Left lung (tissue), 10 donors: ENCODE measurements around the gene RNF13. TPM values are rescaled to one million over a fixed set of nuclear protein-coding genes. Genes with fewer than 3 reads are reported as not detected.
A peak's percentile ranks its signal among the peaks of the same experiment; 100 is the strongest.

ENCODE experiments used
- ATAC-seq: fragments of 200-7000 bp; cut with Tn5 transposase; one replicate; pipeline ENCODE4 v1.9.1; 2020; ENCODE audit warnings: moderate library complexity
- DNase-seq, 4 donors: peaks; one replicate each; pipeline ENCODE4 v3.0.0-alpha.2; 2013 to 2020
- H3K27ac ChIP-seq, 2 donors: fragments of 200-600 bp; sonication (generic) in 1 of 2; one replicate each; pipeline versions ENCODE4 v1.5.0 to v1.8.0; 2020 to 2021
- H3K27me3 ChIP-seq, 2 donors: fragments of 200-600 bp; sonication (generic) in 1 of 2; one replicate each; pipeline versions ENCODE4 v1.5.0 to v1.8.0; 2020 to 2021
- H3K36me3 ChIP-seq, 2 donors: fragments of 200-600 bp; sonication (generic) in 1 of 2; one replicate each; pipeline versions ENCODE4 v1.5.0 to v1.8.0; 2020 to 2021
- H3K4me1 ChIP-seq, 2 donors: fragments of 200-600 bp; one replicate each; pipeline ENCODE4 v1.8.0; 2021
- H3K4me3 ChIP-seq, 2 donors: fragments of 200-600 bp; sonication (generic) in 1 of 2; one replicate each; pipeline versions ENCODE4 v1.5.0 to v1.8.0; 2020 to 2021; ENCODE audit warnings: mild to moderate bottlenecking in 1 of 2
- H3K9me3 ChIP-seq, 2 donors: fragments of 200-600 bp; sonication (generic) in 1 of 2; one replicate each; pipeline versions ENCODE4 v1.5.0 to v1.8.0; 2020 to 2021
- CTCF ChIP-seq, 2 donors: fragments of 200-600 bp; sonication (generic) in 1 of 2; IDR thresholded peaks; one replicate each; pipeline versions ENCODE4 v1.5.0 to v1.8.0; 2021; ENCODE audit warnings: antibody characterized with exemption in 2 of 2
- intact Hi-C, 2 donors: fragments of 100-400 bp; cut with DNase I; formaldehyde crosslinking; loops; one replicate each; pipeline versions ENCODE4 v1.11.2 to v1.14.2; 2022
- polyA plus RNA-seq, 6 donors: library from polyadenylated mRNA; unstranded; fragments of 120-200 nt; gene quantifications; one replicate each; pipeline ENCODE4 v1.2.1, GENCODE V29; 2013; ENCODE audit not compliant: insufficient read length in 6 of 6
- total RNA-seq, 2 donors: library from RNA; stranded (reverse); fragmentation: NEBNext Ultra II Directional; extraction: Animal tissue kit (Norgen Biotek cat#: 25700); gene quantifications; one replicate each; pipeline ENCODE4 v1.2.1, GENCODE V29; 2021
- donor health status: DM: no; HTN: yes; CAD: no.
- donor health status: DM: no; HTN: no; CAD: no.

The RNF13 gene
- total and polyA plus RNA-seq, 8 donors: 64.9 to 126 (median 73.6) TPM

DNA sequence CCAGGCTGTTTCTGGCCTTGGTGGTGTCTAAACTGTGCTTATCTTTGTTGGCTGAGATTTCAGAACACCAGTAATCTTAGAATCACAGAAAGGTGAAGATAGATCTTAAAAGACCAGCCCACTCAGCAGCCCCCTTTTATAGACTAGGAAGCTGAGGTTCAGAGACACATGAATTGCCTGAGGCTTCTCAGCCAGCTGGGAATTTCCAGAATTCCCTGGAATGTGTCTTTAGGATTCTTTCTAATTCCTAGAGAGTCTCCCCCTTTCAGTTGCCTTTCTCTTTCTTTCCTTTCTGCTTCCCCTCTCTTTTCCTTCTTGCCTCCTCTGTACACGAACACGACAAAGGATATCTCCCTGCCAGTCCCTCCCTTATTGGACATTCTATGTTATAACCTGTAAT is 40.2 kb upstream of the RNF13 start:
- no peak overlapping the region for H3K4me3 ChIP-seq
- TF ChIP-seq CTCF (IDR thresholded peaks at IDR 0.05): no peak
- ATAC-seq: no peak
- no peak overlapping the region for H3K27ac ChIP-seq
- intact Hi-C loops: no loop called here
- H3K36me3 ChIP-seq: no peaks in the 10 kb centered on the region
- no peak for DNase-seq
- H3K4me1 ChIP-seq: no peaks in the 10 kb centered on the region
- H3K27me3 ChIP-seq: no peaks in the 10 kb centered on the region
- H3K9me3 ChIP-seq: no peaks in the 10 kb centered on the region

- Histone ChIP-seq H3K9me3 (no peaks in the 10 kb centered on the region), H3K4me3 (no peak overlapping the region), H3K4me1 (no peaks in the 10 kb centered on the region), H3K36me3 (no peaks in the 10 kb centered on the region), H3K27ac (no peak overlapping the region), H3K27me3 (no peaks in the 10 kb centered on the region)
- no peak for DNase-seq
- TF ChIP-seq CTCF (IDR thresholded peaks at IDR 0.05): no peak
- intact Hi-C loops: no loop called here
- ATAC-seq: no peak
These were observed 36.8 kb upstream of the RNF13 start for GRCh38 chr3:149776170-149776569.

- H3K27ac ChIP-seq: no peak overlapping the region
- H3K36me3 ChIP-seq: no peaks in the 10 kb centered on the region
- no peak for TF ChIP-seq CTCF (IDR thresholded peaks at IDR 0.05)
- ATAC-seq (no peak), DNase-seq (no peak)
- no peaks in the 10 kb centered on the region for H3K27me3 ChIP-seq
- H3K4me1 ChIP-seq: no peaks in the 10 kb centered on the region
- H3K9me3 ChIP-seq: no peaks in the 10 kb centered on the region
- no peak overlapping the region for H3K4me3 ChIP-seq
- intact Hi-C loops: no loop called here
These were observed 35.4 kb upstream of the RNF13 start for GRCh38 chr3:149777414-149778214.

DNA sequence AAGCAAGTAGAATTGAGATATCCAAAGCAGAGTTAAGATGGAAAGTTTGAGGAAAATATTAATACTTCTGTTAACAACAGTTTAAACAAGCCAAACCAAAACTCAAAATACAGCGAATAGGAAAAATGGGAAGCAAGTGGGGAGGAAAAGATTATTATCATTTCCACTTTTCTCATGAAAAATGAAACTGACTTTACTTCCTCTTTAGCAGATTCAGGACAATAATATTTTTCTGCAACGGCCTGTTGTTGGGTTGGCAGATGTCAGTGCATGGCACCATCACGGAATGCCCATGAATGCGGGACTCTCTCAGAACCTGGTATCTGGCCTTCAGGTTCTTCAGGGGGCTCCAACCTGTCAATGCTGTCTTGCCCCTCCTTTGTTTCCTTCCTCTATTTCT is 31.8 kb upstream of the RNF13 start:
- no peaks in the 10 kb centered on the region for H3K9me3 ChIP-seq
- DNase-seq: no peak
- no peaks in the 10 kb centered on the region for H3K4me1 ChIP-seq
- ATAC-seq: peak; percentile 16
- TF ChIP-seq CTCF (IDR thresholded peaks at IDR 0.05): no peak
- intact Hi-C loops: no loop called here
- H3K27ac ChIP-seq: peak overlapping the region; percentile 14 to 59
- no peak overlapping the region for H3K4me3 ChIP-seq
- no peaks in the 10 kb centered on the region for H3K27me3 ChIP-seq
- H3K36me3 ChIP-seq: no peaks in the 10 kb centered on the region

- Histone ChIP-seq H3K4me1 (no peaks in the 10 kb centered on the region), H3K36me3 (no peaks in the 10 kb centered on the region), H3K9me3 (no peaks in the 10 kb centered on the region), H3K27ac (peak overlapping the region; percentile 14 to 59), H3K27me3 (no peaks in the 10 kb centered on the region), H3K4me3 (no peak overlapping the region)
- ATAC-seq: no peak
- no peak for DNase-seq
- intact Hi-C loops: no loop called here
- TF ChIP-seq CTCF (IDR thresholded peaks at IDR 0.05): no peak
These were observed 31.3 kb upstream of the RNF13 start for GRCh38 chr3:149781741-149782140.
